Measurements from ENCODE around the gene IQGAP3.

IQGAP3 gene

GRCh38 chr1:156502894-156503697, 69.3 kb downstream of the IQGAP3 start:
- Histone ChIP-seq H3K4me1 (ENCODE audit: control insufficient read depth, insufficient read depth, low read length) (peaks cover 60% of the 10 kb centered on the region), H3K9ac (ENCODE audit: low read length) (peak overlapping the region; percentile 67)

GRCh38 chr1:156502391-156502893, 69.9 kb downstream of the IQGAP3 start:
- Histone ChIP-seq H3K9me3 (ENCODE audit: control insufficient read depth, low read length) (no peaks in the 10 kb centered on the region), H3K4me3 (ENCODE audit: low read length) (peak overlapping the region; percentile 21), H3K9ac (ENCODE audit: low read length) (peak overlapping the region; percentile 67), H3K27me3 (ENCODE audit: control insufficient read depth, insufficient read depth, low read length) (no peaks in the 10 kb centered on the region), H3K36me3 (ENCODE audit: control insufficient read depth, insufficient read depth, low read length) (no peaks in the 10 kb centered on the region), H3K4me1 (ENCODE audit: control insufficient read depth, insufficient read depth, low read length) (peaks cover 63% of the 10 kb centered on the region)

More at GRCh38 chr1:156502894-156503697, 69.3 kb downstream of the IQGAP3 start:
- Histone ChIP-seq H3K27me3 (ENCODE audit: control insufficient read depth, insufficient read depth, low read length) (no peaks in the 10 kb centered on the region), H3K36me3 (ENCODE audit: control insufficient read depth, insufficient read depth, low read length) (no peaks in the 10 kb centered on the region), H3K9me3 (ENCODE audit: control insufficient read depth, low read length) (no peaks in the 10 kb centered on the region), H3K4me3 (ENCODE audit: low read length) (peak overlapping the region; percentile 21)

GRCh38 chr1:156500793-156501506, 71.4 kb downstream of the IQGAP3 start:
- Histone ChIP-seq H3K36me3 (ENCODE audit: control insufficient read depth, insufficient read depth, low read length) (no peaks in the 10 kb centered on the region), H3K4me3 (ENCODE audit: low read length) (peak overlapping the region; percentile 90), H3K9me3 (ENCODE audit: control insufficient read depth, low read length) (no peaks in the 10 kb centered on the region), H3K27me3 (ENCODE audit: control insufficient read depth, insufficient read depth, low read length) (no peaks in the 10 kb centered on the region), H3K9ac (ENCODE audit: low read length) (peak overlapping the region; percentile 100), H3K4me1 (ENCODE audit: control insufficient read depth, insufficient read depth, low read length) (peaks cover 76% of the 10 kb centered on the region)

- no peaks in the 10 kb centered on the region for H3K9me3 ChIP-seq (ENCODE audit: control insufficient read depth, low read length)
- H3K36me3 ChIP-seq (ENCODE audit: control insufficient read depth, insufficient read depth, low read length): no peaks in the 10 kb centered on the region
- peak within 1 kb of the TSS; percentile 90 for H3K4me3 ChIP-seq (ENCODE audit: low read length)
- peaks cover 76% of the 10 kb centered on the region for H3K4me1 ChIP-seq (ENCODE audit: control insufficient read depth, insufficient read depth, low read length)
- H3K9ac ChIP-seq (ENCODE audit: low read length): peak within 1 kb of the TSS; percentile 100
- no peaks in the 10 kb centered on the region for H3K27me3 ChIP-seq (ENCODE audit: control insufficient read depth, insufficient read depth, low read length)
Measured at GRCh38 chr1:156500543-156500792, 71.9 kb downstream of the IQGAP3 start, which contains the start of gene MEF2D. Gene MEF2D (minus strand): TSS chr1:156500775. CDS start chr1:156483292, 17,483 bp downstream.

GRCh38 chr1:156499842-156500542, 72.4 kb downstream of the IQGAP3 start:
- peak overlapping the region; percentile 100 for H3K9ac ChIP-seq (ENCODE audit: low read length)
- H3K36me3 ChIP-seq (ENCODE audit: control insufficient read depth, insufficient read depth, low read length): peaks cover 4% of the 10 kb centered on the region
- no peaks in the 10 kb centered on the region for H3K9me3 ChIP-seq (ENCODE audit: control insufficient read depth, low read length)
- peaks cover 79% of the 10 kb centered on the region for H3K4me1 ChIP-seq (ENCODE audit: control insufficient read depth, insufficient read depth, low read length)
- H3K27me3 ChIP-seq (ENCODE audit: control insufficient read depth, insufficient read depth, low read length): no peaks in the 10 kb centered on the region
- H3K4me3 ChIP-seq (ENCODE audit: low read length): peak overlapping the region; percentile 90

GRCh38 chr1:156499194-156499841, 73.0 kb downstream of the IQGAP3 start:
- H3K9ac ChIP-seq (ENCODE audit: low read length): peak overlapping the region; percentile 100
- no peaks in the 10 kb centered on the region for H3K27me3 ChIP-seq (ENCODE audit: control insufficient read depth, insufficient read depth, low read length)
- no peaks in the 10 kb centered on the region for H3K9me3 ChIP-seq (ENCODE audit: control insufficient read depth, low read length)
- peaks cover 79% of the 10 kb centered on the region for H3K4me1 ChIP-seq (ENCODE audit: control insufficient read depth, insufficient read depth, low read length)
- peaks cover 5% of the 10 kb centered on the region for H3K36me3 ChIP-seq (ENCODE audit: control insufficient read depth, insufficient read depth, low read length)
- peak overlapping the region; percentile 81 for H3K4me3 ChIP-seq (ENCODE audit: low read length)

GRCh38 chr1:156498432-156499193, 73.8 kb downstream of the IQGAP3 start:
- no peaks in the 10 kb centered on the region for H3K9me3 ChIP-seq (ENCODE audit: control insufficient read depth, low read length)
- H3K4me1 ChIP-seq (ENCODE audit: control insufficient read depth, insufficient read depth, low read length): peaks cover 78% of the 10 kb centered on the region
- H3K9ac ChIP-seq (ENCODE audit: low read length): peak overlapping the region; percentile 100
- H3K36me3 ChIP-seq (ENCODE audit: control insufficient read depth, insufficient read depth, low read length): peaks cover 5% of the 10 kb centered on the region
- H3K27me3 ChIP-seq (ENCODE audit: control insufficient read depth, insufficient read depth, low read length): no peaks in the 10 kb centered on the region
- H3K4me3 ChIP-seq (ENCODE audit: low read length): peak overlapping the region; percentile 81

- peak overlapping the region; percentile 81 for H3K4me3 ChIP-seq (ENCODE audit: low read length)
Measured at GRCh38 chr1:156497743-156498431, 74.5 kb downstream of the IQGAP3 start.

GRCh38 chr1:156497078-156497742, 75.2 kb downstream of the IQGAP3 start:
- H3K9ac ChIP-seq (ENCODE audit: low read length): peak overlapping the region; percentile 2
- no peak overlapping the region for H3K4me3 ChIP-seq (ENCODE audit: low read length)
- H3K36me3 ChIP-seq (ENCODE audit: control insufficient read depth, insufficient read depth, low read length): peaks cover 5% of the 10 kb centered on the region
- no peaks in the 10 kb centered on the region for H3K9me3 ChIP-seq (ENCODE audit: control insufficient read depth, low read length)
- H3K27me3 ChIP-seq (ENCODE audit: control insufficient read depth, insufficient read depth, low read length): no peaks in the 10 kb centered on the region
- H3K4me1 ChIP-seq (ENCODE audit: control insufficient read depth, insufficient read depth, low read length): peaks cover 78% of the 10 kb centered on the region

More at GRCh38 chr1:156497743-156498431, 74.5 kb downstream of the IQGAP3 start:
- Histone ChIP-seq H3K36me3 (ENCODE audit: control insufficient read depth, insufficient read depth, low read length) (peaks cover 5% of the 10 kb centered on the region), H3K9ac (ENCODE audit: low read length) (peak overlapping the region; percentile 100), H3K4me1 (ENCODE audit: control insufficient read depth, insufficient read depth, low read length) (peaks cover 78% of the 10 kb centered on the region), H3K27me3 (ENCODE audit: control insufficient read depth, insufficient read depth, low read length) (no peaks in the 10 kb centered on the region), H3K9me3 (ENCODE audit: control insufficient read depth, low read length) (no peaks in the 10 kb centered on the region)

- Histone ChIP-seq H3K27me3 (ENCODE audit: control insufficient read depth, insufficient read depth, low read length) (no peaks in the 10 kb centered on the region), H3K36me3 (ENCODE audit: control insufficient read depth, insufficient read depth, low read length) (peaks cover 8% of the 10 kb centered on the region), H3K9me3 (ENCODE audit: control insufficient read depth, low read length) (no peaks in the 10 kb centered on the region), H3K4me3 (ENCODE audit: low read length) (no peak overlapping the region), H3K9ac (ENCODE audit: low read length) (no peak overlapping the region), H3K4me1 (ENCODE audit: control insufficient read depth, insufficient read depth, low read length) (peaks cover 79% of the 10 kb centered on the region)
Measured at GRCh38 chr1:156496211-156496761, 76.1 kb downstream of the IQGAP3 start.
